ENCODE data around the gene MYO15B.

DNA sequence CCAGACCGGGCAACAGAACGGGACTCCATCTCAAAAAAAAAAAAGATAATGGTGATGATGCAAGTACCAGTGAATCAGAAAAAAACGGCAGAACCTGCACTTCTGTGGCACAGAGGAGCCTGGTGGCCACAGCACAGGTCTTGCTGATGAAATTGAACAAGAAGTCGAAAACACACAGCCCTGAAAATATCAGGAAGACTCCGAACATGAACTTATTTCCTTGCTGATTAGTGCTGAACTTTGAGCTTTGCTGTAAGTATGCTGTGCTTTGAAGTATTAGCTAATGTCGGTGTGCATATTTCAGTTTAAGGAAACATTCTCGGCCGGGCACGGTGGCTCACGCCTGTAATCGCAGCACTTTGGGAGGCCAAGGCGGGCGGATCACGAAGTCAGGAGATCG lies 10.9 kb upstream of the MYO15B start:
- TF ChIP-seq CTCF (IDR thresholded peaks at IDR 0.05; ENCODE audit: low read length) (no peak), EZH2 (IDR thresholded peaks at IDR 0.05; ENCODE audit: borderline replicate concordance, low read length) (no peak)
